A549 (cell line): Measurements from ENCODE around the gene COMTD1. TPM values are rescaled to one million over a fixed set of nuclear protein-coding genes. Genes with fewer than 3 reads are reported as not detected.
"Not testable (repeated sequence)": the region's sequence is repeated elsewhere in the genome, so short reads cannot be mapped to it uniquely, and the experiment has no call there.

Experiments
- ATAC-seq, 2 experiments: fragments of 200-7000 bp in 1 of 2; fragments of >200 bp in 1 of 2; cut with Nextera tagmentation in 1 of 2; cut with Tn5 transposase in 1 of 2; 3 replicates each; pipeline versions ENCODE4 v1.8.0 to v1.9.1; 2018 to 2020; ENCODE audit warnings: mild to moderate bottlenecking in 1 of 2, moderate library complexity in 1 of 2
- CTCF ChIA-PET: fragments of 300-600 bp; sonication (Branson Sonifier 250); formaldehyde crosslinking; extraction: SDS; loops from one replicate; lab custom pipeline; 2021; ENCODE audit warnings: antibody characterized with exemption, inconsistent platforms; lab: Yijun Ruan, JAX
- POLR2A ChIA-PET: fragments of 350-600 bp; formaldehyde crosslinking; extraction: SDS; loops from one replicate; lab custom pipeline; 2021; ENCODE audit warnings: antibody characterized with exemption, inconsistent platforms; lab: Yijun Ruan, JAX
- DNase-seq, 2 experiments: peaks; one replicate each; pipeline versions ENCODE4 v3.0.0 to v3.0.0-alpha.2; 2011 to 2016; ENCODE audit warnings: low read depth in 1 of 2, low spot score in 1 of 2
- FAIRE-seq: peaks from 2 replicates; lab custom pipeline; 2011; peaks lifted over from hg19 to GRCh38; lab: Jason Lieb, UNC
- H3K27ac ChIP-seq, 2 experiments: fragments of >200 bp; sonication (Bioruptor Twin); formaldehyde crosslinking; 3 replicates each; pipeline ENCODE4 v1.5.1; 2016 to 2017
- H3K4me1 ChIP-seq: fragments of >200 bp; sonication (Bioruptor Twin); formaldehyde crosslinking; 3 replicates; pipeline ENCODE4 v1.6.1; 2016
- H3K4me2 ChIP-seq: fragments of >200 bp; sonication (Bioruptor Twin); formaldehyde crosslinking; 3 replicates; pipeline ENCODE4 v1.6.1; 2016
- H3K4me3 ChIP-seq: fragments of >200 bp; sonication (Bioruptor Twin); formaldehyde crosslinking; 3 replicates; pipeline ENCODE4 v1.5.1; 2016
- H3K9me3 ChIP-seq: fragments of >200 bp; sonication (Bioruptor Twin); formaldehyde crosslinking; 3 replicates; pipeline ENCODE4 v1.6.1; 2016
- CEBPB ChIP-seq, 2 experiments: fragments of >200 bp in 1 of 2; sonication (Bioruptor Twin) in 1 of 2; formaldehyde crosslinking in 1 of 2; IDR thresholded peaks; 2 replicates each; pipeline ENCODE4 v1.6.1; 2012 to 2016
- CHD2 ChIP-seq: fragments of 150-350 bp; IDR thresholded peaks from 2 replicates; pipeline ENCODE4 v1.6.1; 2014; ENCODE audit warnings: low read length; ENCODE audit not compliant: partially characterized antibody
- EP300 ChIP-seq, 2 experiments: fragments of >200 bp; sonication (Bioruptor Twin); formaldehyde crosslinking; IDR thresholded peaks; 2 replicates in 1 of 2; 3 replicates in 1 of 2; pipeline ENCODE4 v1.6.1; 2016 to 2017
- GATA3 ChIP-seq: IDR thresholded peaks from 2 replicates; pipeline ENCODE4 v1.6.1; 2012; ENCODE audit warnings: borderline replicate concordance
- HDAC2 ChIP-seq: fragments of 200-600 bp; sonication (generic); IDR thresholded peaks from 2 replicates; pipeline ENCODE4 v1.6.1; 2016
- JUNB ChIP-seq: fragments of >200 bp; sonication (Bioruptor Twin); formaldehyde crosslinking; IDR thresholded peaks from 2 replicates; pipeline ENCODE4 v1.6.1; 2016
- NR3C1 ChIP-seq: fragments of >200 bp; sonication (Bioruptor Twin); formaldehyde crosslinking; IDR thresholded peaks from 3 replicates; pipeline ENCODE4 v1.6.1; 2017
- RAD21 ChIP-seq, 2 experiments: fragments of >200 bp in 1 of 2; sonication (Bioruptor Twin) in 1 of 2; formaldehyde crosslinking in 1 of 2; IDR thresholded peaks in 1 of 2; conservative IDR thresholded peaks in 1 of 2; 2 replicates in 1 of 2; 3 replicates in 1 of 2; pipeline ENCODE4 v1.6.1; 2012 to 2018; ENCODE audit warnings: inconsistent platforms in 1 of 2
- RARB ChIP-seq: fragments of 250-450 bp; sonication (Bioruptor Pico); IDR thresholded peaks from 2 replicates; pipeline ENCODE4 v1.8.0; 2021; ENCODE audit warnings: mild to moderate bottlenecking, moderate library complexity
- SMC3 ChIP-seq: fragments of >200 bp; sonication (Bioruptor Twin); formaldehyde crosslinking; IDR thresholded peaks from 3 replicates; pipeline ENCODE4 v1.6.1; 2018; ENCODE audit warnings: inconsistent platforms
- WGBS: methylation state at CpG from one replicate; pipeline ENCODE4 v1.1.6; 2017; ENCODE audit errors: missing lambda C conversion rate; 5-methylcytosine and 5-hydroxymethylcytosine counted together
- polyA plus RNA-seq, 4 experiments: library from polyadenylated mRNA; depleted of rRNA in 3 of 4; stranded (reverse); fragments of >200 nt; fragmentation: RNase III in 1 of 4; extraction: RNeasy Plus Mini Kit Qiagen cat#74134 plus additional on column Dnase treatment in 1 of 4; gene quantifications; 2 replicates in 3 of 4; 3 replicates in 1 of 4; pipeline ENCODE4 v1.2.3, GENCODE V29; 2011 to 2017
- TF ChIP-seq, protein P1 (sequence below): IDR thresholded peaks from 2 replicates; pipeline ENCODE4 v1.6.1; 2012
- TF ChIP-seq, protein P2 (sequence below): fragments of >200 bp; sonication (Bioruptor Twin); formaldehyde crosslinking; IDR thresholded peaks from 3 replicates; pipeline ENCODE4 v1.5.1; 2016
- TF ChIP-seq, protein P3 (sequence below): IDR thresholded peaks from 2 replicates; pipeline ENCODE4 v1.6.1; 2012

COMTD1 gene
- polyA plus RNA-seq, 2 of the 4 experiments (the other 2 are of a cell fraction), result 9.8 to 34.2 TPM

DNA sequence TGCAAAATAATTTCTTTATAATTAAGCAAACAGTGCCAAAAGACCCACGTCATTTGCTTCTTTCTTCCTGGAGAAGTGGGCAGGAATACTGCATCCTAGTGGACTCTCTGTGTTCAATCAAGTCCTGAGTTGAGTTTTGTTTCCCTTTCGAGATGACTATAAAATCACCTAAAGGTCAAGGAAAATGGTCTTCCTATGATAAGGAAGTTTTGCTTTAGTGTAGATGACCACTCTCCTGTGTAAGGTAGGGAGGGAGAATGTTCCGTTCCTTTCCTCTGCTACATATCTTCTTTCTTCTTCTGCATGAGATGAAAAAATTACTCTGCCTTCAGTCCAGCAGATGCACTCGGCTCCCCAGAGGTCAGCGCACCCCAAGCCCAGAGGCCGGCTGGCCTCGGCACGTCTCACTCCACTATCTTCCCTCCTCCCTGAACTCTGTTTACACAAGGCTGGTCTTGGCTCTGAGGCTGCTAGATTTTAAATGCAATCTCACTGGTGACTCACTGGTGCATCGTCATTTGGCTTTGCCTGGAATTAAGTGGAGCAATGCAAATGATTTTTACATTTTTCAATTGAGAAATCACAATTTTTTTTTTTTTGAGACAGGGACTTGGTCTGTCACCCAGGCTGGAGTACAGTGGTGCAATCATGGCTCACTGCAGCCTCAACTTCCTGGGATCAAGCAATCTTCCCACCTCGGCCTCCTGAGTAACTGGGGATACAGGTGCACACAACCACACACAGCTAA is 43.8 kb downstream of the COMTD1 start (continued):
- TF ChIP-seq NR3C1, result no peak
- peak; percentile 81 for TF ChIP-seq GATA3
- TF ChIP-seq EP300 (IDR thresholded peaks at IDR 0.05), result peak; percentile 64 to 86; a peak in 3 of 5 replicates
- peak; percentile 86 for TF ChIP-seq JUNB
- TF ChIP-seq HDAC2, result no peak
- TF ChIP-seq, protein P1, sequence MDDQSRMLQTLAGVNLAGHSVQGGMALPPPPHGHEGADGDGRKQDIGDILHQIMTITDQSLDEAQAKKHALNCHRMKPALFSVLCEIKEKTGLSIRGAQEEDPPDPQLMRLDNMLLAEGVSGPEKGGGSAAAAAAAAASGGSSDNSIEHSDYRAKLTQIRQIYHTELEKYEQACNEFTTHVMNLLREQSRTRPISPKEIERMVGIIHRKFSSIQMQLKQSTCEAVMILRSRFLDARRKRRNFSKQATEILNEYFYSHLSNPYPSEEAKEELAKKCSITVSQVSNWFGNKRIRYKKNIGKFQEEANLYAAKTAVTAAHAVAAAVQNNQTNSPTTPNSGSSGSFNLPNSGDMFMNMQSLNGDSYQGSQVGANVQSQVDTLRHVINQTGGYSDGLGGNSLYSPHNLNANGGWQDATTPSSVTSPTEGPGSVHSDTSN, result no peak
- TF ChIP-seq CHD2, result no peak
- TF ChIP-seq RARB (CRISPR knock-in tag), result 0 out of 2 replicates have a peak, but pooled peaks have one; percentile 47
- TF ChIP-seq, all 56 proteins: peak for 18

DNA sequence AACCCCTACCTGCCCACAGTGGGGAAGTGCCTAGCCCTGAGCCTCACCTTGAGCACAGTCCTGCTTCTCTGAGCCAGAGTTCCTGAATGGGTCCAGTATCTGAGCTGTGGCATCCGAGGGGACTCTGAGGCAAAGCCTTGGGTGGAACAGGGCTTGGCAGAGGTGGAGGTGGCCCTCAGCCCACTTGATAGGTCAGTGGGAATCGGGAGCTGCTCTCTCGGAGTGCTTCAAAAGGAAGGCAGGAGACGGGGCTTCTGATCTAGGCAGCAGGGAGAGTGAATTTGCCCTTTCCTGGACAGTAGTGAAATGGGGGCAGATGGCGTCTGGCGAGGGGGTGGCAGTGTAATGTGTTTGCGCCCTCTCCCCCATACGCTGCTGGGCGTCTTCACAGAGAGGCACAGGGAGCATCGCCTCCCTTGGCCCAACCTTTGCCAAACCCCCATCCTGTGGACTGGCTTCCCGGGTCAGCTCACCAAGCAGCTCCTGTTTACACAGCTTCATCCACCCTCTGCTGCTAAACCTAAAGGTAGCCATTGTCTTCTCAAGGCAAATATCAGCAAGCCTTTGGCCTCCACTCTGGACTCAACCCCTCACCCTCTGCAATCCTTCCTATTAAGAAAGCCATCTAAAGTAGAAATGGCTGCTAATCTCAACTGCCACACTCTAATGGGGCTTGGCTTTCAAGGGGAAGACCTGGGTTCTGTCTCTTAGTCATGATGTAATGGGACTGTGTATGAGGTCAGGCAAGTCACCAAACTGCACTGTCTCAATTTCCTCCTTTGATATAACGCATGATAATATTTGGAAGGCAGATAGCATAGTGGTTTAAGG is 46.3 kb downstream of the COMTD1 start:
- peaks cover 87% of the 10 kb centered on the region for H3K4me1 ChIP-seq
- TF ChIP-seq EP300 (IDR thresholded peaks at IDR 0.05), result no peak
- H3K27ac ChIP-seq, result peak overlapping the region; percentile 90 to 95
- ATAC-seq, result no peak
- no peak overlapping the region for H3K4me2 ChIP-seq
- DNase-seq, result no peak
- 87% methylated on average over 12 of the region's 12 CpGs for WGBS
- CTCF ChIA-PET, result interaction anchor here (0.8 to 18.0 kb wide), 6 partner anchors 10 to 41 kb away, joined by 3 to 479 read pairs (median 4); partner anchors contain the start of genes COMTD1 and VDAC2
- no peaks in the 10 kb centered on the region for H3K9me3 ChIP-seq
- H3K4me3 ChIP-seq, result no peak overlapping the region
- POLR2A ChIA-PET, result interaction anchor here (3.9 kb wide), 1 partner anchor 21 kb away, joined by 25 read pairs; the partner anchor contains the start of gene VDAC2
- FAIRE-seq, result no peak

DNA sequence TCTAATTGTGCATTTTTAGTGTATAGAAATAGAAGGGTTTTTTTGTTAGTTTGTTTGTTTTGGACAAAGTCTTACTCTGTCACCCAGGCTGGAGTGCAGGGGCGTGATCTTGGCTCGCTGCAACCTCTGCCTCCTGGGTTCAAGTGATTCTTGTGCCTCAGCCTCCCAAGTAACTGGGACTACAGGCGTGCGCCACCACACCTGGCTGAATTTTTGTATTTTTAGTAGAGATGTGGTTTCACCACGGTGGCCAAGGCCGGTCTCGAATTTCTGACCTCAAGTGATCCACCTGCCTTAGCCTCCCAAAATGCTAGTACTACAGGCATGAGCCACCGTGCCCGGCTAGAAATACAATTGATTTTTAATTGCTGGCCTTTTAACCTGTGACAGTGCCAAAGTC is 47.2 kb downstream of the COMTD1 start:
- Histone ChIP-seq H3K4me1 (peaks cover 79% of the 10 kb centered on the region), H3K27ac (peak overlapping the region; percentile 90 to 95; a peak in 5 of 6 replicates)
- ChIA-PET POLR2A (interaction anchor here (1.0 to 2.4 kb wide), 4 partner anchors 23 to 45 kb away, joined by 3 to 20 read pairs (median 8); partner anchors contain the start of gene VDAC2), CTCF (interaction anchor here (0.5 to 18.0 kb wide), 17 partner anchors 8 to 944 kb away, joined by 3 to 479 read pairs (median 6); partner anchors contain the start of genes COMTD1 and VDAC2)
- H3K9me3 ChIP-seq, H3K4me2 ChIP-seq, FAIRE-seq, DNase-seq, H3K4me3 ChIP-seq, ATAC-seq: not testable (repeated sequence)
- 95% methylated on average over 9 of the region's 9 CpGs for WGBS

DNA sequence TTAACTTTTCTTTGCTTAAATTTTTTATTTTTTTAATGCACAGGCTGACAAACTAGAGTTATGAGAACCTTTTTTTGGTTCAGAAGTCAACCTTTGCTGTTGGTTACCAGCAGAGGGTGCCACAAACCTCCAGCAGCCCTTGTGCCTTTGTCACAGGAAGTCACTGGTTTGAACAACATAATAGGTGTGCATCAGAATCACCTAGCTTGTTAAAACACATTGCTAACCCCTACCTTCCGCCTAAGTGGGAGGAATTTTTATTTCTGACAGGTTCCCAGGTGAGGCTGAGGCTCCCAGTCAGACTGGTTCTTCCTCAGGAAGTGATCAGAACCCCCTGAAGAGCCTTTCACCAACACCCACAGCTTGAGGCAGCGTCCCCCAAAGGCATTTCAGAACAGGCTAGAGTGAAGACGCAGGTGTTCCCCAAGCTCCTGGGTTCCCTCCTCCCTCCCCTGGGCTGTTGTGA is 47.8 kb downstream of the COMTD1 start:
- 67% methylated on average over 3 of the region's 3 CpGs for WGBS
- peak; percentile 32 to 41; a peak in 3 of 6 replicates for ATAC-seq

More for the DNA sequence above, 47.8 kb downstream of the COMTD1 start:
- no peak overlapping the region for H3K4me2 ChIP-seq
- CTCF ChIA-PET, result interaction anchor here (0.5 to 18.0 kb wide), 17 partner anchors 8 to 944 kb away, joined by 3 to 479 read pairs (median 6); partner anchors contain the start of genes COMTD1 and VDAC2
- TF ChIP-seq, protein P2, sequence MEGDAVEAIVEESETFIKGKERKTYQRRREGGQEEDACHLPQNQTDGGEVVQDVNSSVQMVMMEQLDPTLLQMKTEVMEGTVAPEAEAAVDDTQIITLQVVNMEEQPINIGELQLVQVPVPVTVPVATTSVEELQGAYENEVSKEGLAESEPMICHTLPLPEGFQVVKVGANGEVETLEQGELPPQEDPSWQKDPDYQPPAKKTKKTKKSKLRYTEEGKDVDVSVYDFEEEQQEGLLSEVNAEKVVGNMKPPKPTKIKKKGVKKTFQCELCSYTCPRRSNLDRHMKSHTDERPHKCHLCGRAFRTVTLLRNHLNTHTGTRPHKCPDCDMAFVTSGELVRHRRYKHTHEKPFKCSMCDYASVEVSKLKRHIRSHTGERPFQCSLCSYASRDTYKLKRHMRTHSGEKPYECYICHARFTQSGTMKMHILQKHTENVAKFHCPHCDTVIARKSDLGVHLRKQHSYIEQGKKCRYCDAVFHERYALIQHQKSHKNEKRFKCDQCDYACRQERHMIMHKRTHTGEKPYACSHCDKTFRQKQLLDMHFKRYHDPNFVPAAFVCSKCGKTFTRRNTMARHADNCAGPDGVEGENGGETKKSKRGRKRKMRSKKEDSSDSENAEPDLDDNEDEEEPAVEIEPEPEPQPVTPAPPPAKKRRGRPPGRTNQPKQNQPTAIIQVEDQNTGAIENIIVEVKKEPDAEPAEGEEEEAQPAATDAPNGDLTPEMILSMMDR, result peak; percentile 72
- TF ChIP-seq RAD21 (conservative IDR thresholded peaks at IDR 0.05 in 1 of 2, IDR thresholded peaks at IDR 0.05 in 1 of 2) (peak; percentile 81 to 91), CEBPB (IDR thresholded peaks at IDR 0.05) (no peak), SMC3 (peak; percentile 74)
- TF ChIP-seq, protein P3, sequence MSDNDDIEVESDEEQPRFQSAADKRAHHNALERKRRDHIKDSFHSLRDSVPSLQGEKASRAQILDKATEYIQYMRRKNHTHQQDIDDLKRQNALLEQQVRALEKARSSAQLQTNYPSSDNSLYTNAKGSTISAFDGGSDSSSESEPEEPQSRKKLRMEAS, result no peak
- DNase-seq, result peak; percentile 65 to 83
- H3K9me3 ChIP-seq, result no peaks in the 10 kb centered on the region
- peak overlapping the region; percentile 67 to 90; a peak in 5 of 6 replicates for H3K27ac ChIP-seq
- peaks cover 74% of the 10 kb centered on the region for H3K4me1 ChIP-seq
- POLR2A ChIA-PET, result interaction anchor here (1.0 to 2.4 kb wide), 4 partner anchors 23 to 46 kb away, joined by 3 to 20 read pairs (median 8); partner anchors contain the start of gene VDAC2
- FAIRE-seq, result no peak
- H3K4me3 ChIP-seq, result no peak overlapping the region
